HG03039 (cell line): ENCODE data around the gene OR51G2.
"Not testable (repeated sequence)": the region's sequence is repeated elsewhere in the genome, so short reads cannot be mapped to it uniquely, and the experiment has no call there.

Experiments
- ATAC-seq: cut with Tn5 transposase; IDR thresholded peaks from one replicate; pipeline ENCODE4 v1.9.1; 2021; ENCODE audit warnings: mild to moderate bottlenecking, moderate library complexity; ENCODE audit not compliant: unreplicated experiment

The OR51G2 gene, protein sequence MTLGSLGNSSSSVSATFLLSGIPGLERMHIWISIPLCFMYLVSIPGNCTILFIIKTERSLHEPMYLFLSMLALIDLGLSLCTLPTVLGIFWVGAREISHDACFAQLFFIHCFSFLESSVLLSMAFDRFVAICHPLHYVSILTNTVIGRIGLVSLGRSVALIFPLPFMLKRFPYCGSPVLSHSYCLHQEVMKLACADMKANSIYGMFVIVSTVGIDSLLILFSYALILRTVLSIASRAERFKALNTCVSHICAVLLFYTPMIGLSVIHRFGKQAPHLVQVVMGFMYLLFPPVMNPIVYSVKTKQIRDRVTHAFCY

DNA sequence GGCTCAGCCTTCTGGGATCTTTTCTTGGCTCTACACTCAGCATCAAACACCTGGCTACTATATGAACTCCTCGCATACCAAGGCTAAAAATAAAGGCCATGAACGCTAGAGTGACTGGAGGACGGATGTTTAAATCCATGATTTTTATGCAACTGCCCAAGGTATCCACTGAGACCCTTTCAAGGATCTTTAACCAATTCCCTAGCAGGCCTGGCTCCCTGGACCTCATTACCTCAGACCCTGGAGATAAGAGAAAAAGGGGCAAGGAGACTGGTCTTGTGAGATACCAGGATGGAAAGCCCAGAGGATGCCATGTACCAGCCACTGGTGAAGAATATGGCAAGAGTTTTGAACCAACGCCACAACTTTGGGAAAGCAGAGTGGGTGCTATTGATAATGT lies at the start of gene OR51G2:
Gene OR51G2, minus strand, starts transcription at position 101 of the 400 bp plus-strand sequence. CDS start 3,687 bp downstream, outside the sequence.
- ATAC-seq, result no peak

DNA sequence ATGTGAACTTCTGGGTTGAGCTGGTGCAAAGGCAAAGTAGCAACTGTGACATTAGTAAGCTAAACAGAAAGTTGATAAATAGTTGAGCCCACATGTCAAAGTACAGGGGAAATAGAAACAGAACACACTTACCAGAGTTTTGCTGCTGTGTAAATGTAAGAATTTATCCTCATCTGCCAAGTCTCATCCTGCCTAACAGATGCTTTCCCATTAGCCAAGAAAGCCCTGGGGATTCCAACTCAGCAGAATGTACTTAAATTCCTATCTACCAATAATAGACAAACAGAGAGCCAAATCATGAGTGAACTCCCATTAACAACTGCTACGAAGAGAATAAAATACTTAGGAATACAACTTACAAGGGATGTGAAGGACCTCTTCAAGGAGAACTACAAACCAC lies 43.7 kb upstream of the OR51G2 start:
- no peak for ATAC-seq

DNA sequence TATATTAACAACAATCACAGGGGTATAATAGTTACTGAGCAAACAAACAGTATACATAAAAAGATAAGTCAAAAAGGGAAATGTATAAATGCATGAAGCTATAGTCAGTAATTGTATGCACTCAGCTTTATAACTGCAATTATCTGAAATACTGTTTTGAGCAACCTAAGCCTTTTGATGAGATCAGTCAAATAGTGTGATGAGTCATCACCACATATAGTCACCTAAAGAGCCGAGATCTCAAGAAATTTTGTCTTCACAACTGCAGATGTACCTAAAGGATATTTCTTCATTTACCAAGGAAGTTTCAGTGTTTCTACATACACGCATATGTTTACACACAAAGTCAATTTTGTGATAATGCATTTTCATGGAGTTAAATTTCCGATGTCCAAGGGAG lies 41.7 kb upstream of the OR51G2 start:
- ATAC-seq, result no peak

DNA sequence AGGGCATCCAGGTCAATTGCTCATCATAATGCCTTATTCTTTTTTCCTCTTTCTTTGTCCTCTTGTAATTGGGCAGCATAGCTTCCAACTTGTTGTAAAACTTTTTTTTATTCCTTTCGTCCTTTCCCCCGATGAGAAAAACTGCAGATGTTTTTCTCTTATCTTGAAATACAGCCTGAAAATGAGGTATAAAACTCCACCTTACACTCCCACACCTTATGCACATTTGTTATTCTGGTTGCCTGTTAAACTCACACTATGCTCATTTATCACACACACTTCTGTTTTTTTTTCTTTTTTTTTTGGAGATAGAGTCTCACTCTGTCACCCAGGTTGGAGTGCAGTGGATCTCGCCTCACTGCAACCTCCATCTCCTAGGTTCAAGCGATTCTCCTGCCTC lies 38.2 kb upstream of the OR51G2 start:
- ATAC-seq, result no peak

DNA sequence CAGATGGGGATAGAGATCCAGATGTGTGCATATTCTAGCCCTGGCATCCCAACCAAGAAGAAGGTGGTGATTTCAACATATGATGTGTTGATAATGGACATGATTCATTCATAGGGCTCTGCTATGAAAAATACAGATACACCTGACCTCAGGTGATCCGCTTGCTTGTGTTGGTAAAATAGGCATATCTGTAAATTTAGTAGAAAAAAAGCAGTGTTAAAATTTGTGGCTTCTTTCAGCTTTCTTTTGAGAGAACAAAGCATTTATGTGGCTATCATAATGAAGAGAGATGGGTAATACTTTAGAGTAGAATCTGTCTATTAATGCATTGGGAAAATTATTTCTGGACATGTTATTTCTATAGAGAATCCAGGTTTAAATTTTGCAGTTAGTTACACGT lies 36.5 kb upstream of the OR51G2 start, which contains the start of gene OR51A2:
Gene OR51A2, minus strand, starts transcription at position 101 of the 400 bp plus-strand sequence. Its CDS starts 0 bp downstream, at position 101.
- ATAC-seq, result not testable (repeated sequence)

DNA sequence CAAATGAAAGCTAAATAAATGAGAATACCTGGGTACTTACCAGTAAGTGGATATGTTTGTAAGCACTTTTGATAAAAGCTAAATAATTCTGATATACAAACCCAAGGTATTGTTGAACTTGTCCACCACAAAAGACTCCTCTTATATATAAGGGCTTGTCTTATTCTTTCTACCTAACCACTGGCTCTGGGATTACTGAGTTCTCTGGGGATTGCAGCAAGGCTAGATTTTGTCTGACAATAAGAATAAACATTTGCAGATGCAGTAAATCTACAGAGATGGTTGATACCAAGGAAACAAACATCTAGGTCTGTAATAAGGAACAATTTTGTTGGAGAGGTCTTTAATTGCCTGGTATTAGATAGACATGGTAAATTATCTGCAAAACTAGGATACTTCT lies 28.4 kb upstream of the OR51G2 start, which contains the start of gene OR51A4:
Gene OR51A4, minus strand, starts transcription at position 101 of the 400 bp plus-strand sequence. CDS start 505 bp downstream, outside the sequence.
- ATAC-seq, result no peak

DNA sequence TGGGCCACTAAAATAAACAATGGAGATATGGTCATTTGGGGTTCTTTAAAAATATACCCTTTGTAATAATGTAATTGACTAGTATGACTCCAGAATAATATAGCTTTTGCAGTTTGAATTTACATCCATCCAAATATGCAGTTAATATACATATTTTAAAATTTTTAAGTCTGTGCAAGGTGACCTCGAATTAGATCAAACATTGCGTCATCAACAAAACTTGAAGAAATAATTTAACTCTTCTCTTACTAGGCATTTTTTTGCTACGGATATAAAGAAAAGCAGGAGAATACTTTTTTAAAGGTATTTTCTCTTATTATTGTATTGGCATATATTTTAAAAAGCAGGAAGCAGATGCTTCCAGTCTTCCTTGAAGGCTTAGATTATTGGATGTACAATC lies 17.6 kb upstream of the OR51G2 start:
- no peak for ATAC-seq

DNA sequence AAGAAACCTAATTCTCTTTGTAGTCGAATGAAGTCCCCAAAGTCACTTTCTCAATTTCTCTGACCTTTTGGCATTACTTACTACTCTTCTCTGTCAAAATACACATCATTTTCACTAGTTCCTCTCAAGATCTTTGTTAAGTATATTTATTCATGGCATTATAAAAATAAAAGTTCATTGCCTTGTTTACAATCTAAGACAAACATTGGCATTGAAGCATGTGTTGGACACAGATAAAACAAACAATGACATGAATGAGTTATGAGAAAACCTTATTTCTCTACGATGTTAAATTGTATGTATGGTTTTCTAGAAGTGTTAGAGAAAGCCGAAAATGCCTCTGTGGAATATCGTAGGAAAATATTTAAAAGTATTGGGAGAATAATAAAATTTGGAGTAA lies 13.6 kb upstream of the OR51G2 start:
- no peak for ATAC-seq

DNA sequence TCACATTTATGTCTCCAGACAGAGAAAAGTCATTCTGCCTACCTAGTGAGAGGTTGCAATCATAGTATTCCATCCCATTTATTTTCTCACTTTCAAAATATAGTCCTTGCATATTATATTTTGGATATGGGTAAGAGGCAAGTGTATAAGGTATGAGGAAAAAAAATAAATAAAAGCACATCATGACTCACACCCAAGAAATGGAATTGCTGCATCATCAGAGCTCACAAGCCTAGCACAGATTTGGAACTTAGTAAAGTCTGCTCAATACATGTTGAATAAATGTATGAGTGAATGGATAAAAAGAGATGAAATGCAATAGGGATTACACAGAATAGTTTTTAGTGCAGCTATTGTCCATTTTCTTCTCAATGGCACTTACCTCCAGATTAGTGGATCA lies 7.5 kb upstream of the OR51G2 start:
- ATAC-seq, result no peak

DNA sequence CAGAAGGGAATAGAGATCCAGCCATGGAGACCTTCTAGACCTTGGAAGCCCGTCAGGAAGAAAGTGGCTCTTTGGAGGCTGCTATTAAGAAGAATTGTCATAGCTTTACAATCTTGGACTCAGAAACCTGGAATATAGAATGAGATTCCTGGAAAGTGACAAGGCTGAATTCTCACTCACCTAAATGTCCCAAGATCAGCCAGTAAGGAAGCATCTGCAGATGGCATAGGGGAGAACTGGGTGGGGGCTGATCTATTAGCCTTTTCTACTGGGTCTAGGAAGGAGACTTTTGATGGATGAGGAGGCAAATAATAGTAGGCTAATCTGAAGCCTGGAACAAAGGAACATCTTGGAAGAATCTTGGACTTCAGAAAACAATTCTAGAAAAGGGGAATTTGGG lies 5.1 kb upstream of the OR51G2 start, which contains the start of gene OR51G1:
Gene OR51G1, minus strand, starts transcription at position 101 of the 400 bp plus-strand sequence. Its CDS starts 0 bp downstream, at position 101.
- ATAC-seq, result no peak

DNA sequence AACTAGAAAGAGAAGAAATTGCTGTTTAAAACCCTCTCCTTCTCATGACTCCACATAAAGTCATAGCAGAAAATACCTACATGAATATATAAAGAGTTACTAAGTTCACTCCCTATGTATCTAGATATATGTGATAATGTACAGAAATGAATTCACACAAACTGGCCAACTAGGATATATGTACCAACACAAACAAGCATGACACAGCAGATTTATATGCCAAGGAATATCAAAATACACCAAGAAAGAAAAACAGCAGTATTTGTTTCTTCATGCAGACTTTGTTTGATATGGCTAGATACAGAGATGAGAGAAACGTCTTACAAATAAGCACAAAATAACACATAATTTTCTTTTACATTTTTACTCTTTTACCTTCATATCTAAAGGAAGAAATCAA lies 3.2 kb upstream of the OR51G2 start:
- ATAC-seq, result no peak

DNA sequence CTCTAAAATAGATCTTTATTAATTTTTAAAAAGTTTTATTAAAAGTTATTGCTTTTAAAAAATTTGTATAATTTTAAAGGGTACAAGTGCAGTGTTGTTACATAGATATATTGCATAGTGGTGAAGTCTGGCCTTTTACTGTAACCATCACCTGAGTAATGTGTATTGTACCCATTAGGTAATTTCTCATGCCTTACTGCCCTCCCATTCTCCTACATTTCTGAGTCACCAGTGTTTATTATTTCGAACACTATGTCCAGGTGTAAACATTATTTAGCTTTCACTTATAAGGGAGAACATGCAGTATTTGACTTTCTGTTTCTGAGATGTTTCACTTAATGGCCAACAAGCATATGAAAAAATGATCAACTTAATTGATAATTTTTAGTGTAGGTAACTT lies 2.6 kb upstream of the OR51G2 start:
- no peak for ATAC-seq

DNA sequence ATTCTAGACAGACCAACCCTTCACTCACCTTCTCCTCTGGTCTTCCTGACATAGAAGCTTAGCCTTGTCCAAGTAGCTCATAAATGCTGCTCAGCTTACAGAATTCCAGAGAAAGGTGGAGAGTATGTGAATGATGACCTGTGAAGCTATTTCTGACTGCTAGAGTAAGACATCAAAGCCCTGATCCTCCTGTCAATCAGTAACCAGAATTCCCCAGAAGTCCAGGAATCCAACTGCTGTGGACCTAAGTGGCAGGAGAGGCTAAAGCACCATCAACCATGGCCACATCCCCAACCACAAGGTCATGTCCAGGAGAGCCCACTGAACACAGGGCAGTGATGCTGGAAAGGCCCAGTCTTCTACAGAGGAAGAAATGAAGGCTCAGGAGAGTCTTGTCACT lies 2.6 kb downstream of the OR51G2 start:
- no peak for ATAC-seq

DNA sequence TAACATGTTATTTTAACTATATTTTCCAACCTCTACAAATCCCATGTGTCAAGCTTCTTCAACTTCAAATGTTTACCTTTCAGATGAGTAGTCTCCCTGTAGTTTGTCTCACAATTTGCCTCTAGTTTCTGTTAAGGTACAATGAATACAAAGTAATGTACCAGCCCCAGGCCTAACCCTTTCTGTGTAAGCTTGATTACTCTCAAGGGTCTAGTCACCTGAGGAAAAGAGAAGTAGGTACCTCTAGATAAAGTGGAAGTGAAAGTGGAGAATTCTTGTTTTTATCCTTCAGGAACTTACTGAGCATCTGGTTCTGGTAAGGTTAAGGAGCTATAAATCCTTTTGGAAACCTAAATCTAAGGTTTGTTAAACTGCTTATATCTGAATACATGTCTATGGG lies 15.7 kb downstream of the OR51G2 start, which contains the start of gene OR51A7:
Gene OR51A7, plus strand, starts transcription at position 300 of the 400 bp plus-strand sequence. CDS start 3,587 bp downstream, outside the sequence.
- no peak for ATAC-seq

DNA sequence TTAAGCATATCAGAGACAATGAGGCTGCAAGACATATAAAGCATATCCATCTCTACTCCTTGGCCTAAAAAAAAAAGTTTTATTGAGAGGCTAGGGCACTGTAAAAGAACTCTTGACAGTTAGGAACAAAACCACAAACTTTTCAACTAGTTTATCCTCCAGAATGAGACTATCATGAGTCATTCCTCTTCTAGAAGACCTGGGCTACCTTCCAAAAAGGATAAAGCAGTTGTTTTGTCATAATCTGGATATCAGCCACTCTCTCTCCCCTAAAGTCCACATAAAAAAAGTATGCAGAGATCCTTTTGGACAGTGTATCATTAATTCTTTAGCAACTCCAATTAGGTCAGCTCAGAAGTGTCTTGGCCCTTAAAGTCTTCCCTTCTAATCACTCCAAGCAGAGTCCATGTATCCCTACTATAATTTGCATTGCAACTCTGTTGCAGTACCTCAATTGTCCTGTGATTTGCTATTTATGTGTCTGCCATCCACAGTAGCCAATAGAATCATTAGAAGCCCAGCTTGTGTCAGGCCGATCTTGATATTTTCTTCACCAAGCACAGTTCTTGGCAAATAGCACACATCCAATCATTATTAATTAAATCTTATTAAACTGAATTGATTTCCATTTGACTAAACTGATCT lies 27.0 kb downstream of the OR51G2 start:
- ATAC-seq, result no peak

DNA sequence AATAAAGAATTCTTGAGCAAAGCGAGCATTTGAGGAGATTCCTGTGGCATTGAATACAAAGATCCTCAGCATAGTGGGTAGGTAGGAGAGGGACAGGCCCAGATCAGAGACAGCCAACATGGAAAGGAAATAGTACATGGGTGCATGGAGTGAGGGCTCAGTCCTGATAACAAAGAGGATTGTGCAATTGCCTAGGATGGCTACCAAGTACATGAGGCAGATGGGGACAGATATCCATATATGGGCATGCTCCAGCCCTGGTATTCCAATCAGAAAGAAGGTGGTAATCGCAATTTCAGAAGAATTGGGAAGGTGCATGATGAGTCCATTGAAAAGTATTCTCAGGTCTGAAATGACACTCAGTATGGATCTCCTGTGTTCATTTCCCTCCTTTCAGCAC lies 28.9 kb downstream of the OR51G2 start:
- ATAC-seq, result no peak

DNA sequence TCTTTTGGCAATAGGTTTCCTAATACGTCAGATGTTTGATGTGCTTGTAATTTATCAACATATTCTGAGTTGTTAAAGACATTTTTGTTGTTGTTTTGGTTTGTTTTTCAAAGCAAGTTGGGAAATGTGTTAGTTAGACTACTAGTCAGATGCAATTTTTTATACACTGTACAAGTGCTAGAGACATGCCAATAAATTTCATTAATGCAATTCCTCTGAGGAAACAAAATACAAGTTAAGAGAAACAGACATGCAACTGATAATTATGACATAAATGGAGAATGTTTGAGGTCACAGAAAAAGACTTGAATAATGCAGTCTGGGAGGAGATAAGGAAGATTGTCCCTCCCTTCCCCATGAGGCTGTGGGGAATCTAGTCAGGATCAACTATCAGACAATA lies 31.6 kb downstream of the OR51G2 start:
- no peak for ATAC-seq

DNA sequence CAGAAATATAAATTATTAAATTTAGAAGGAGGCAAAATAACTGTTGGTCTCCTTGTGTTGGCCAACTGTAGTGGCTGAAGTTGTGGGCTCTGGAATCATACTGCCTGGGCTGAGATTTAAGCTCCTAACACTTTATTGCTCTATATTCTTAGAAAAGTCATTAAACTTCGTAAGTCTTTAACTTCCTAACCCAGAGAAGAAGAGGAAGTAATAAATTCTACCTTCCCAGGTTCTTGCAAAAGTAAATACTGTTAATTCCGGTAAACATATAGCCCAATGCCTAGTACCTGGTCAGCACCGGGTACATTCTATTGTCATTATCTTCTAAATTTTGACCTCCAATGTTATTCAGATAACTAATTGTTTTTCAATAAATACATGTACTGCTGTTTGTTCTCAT lies 33.0 kb downstream of the OR51G2 start:
- no peak for ATAC-seq

DNA sequence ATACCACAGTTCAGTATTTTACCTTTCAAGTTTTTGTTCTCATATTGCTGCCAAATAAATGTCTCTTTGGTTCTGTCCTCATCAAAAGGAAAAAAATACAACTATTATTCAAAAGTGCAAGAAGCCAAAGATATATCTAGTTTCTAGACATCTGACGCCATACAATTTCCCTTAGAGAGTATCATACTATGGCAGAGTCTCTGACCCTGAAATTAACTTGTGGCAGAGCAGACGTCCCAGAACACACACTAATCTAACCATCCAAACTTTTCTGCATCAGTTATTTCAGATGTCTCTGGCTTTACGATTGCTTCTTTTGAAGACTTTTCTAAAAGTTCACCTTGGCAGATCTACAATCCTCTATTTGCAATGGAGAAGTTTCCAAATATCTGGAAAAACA lies 34.8 kb downstream of the OR51G2 start:
- ATAC-seq, result no peak

DNA sequence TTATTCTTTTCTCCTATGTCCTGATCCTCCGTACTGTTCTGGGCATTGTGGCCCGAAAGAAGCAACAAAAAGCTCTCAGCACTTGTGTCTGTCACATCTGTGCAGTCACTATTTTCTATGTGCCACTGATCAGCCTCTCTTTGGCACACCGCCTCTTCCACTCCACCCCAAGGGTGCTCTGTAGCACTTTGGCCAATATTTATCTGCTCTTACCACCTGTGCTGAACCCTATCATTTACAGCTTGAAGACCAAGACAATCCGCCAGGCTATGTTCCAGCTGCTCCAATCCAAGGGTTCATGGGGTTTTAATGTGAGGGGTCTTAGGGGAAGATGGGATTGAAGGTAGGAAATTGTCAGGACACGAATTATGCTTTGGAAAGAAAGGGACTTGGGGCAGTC lies 36.6 kb downstream of the OR51G2 start:
- no peak for ATAC-seq

DNA sequence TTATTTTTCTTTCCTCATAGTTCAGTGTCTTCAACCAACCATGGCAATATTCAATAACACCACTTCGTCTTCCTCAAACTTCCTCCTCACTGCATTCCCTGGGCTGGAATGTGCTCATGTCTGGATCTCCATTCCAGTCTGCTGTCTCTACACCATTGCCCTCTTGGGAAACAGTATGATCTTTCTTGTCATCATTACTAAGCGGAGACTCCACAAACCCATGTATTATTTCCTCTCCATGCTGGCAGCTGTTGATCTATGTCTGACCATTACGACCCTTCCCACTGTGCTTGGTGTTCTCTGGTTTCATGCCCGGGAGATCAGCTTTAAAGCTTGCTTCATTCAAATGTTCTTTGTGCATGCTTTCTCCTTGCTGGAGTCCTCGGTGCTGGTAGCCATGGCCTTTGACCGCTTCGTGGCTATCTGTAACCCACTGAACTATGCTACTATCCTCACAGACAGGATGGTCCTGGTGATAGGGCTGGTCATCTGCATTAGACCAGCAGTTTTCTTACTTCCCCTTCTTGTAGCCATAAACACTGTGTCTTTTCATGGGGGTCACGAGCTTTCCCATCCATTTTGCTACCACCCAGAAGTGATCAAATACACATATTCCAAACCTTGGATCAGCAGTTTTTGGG lies 37.2 kb downstream of the OR51G2 start, which contains the start of gene OR51T1:
Gene OR51T1, plus strand, starts transcription at position 41 of the 641 bp plus-strand sequence. Its CDS starts 0 bp downstream, at position 41.
- no peak for ATAC-seq
